GM23248 (cell line): ENCODE data around the gene AAMP. TPM values are rescaled to one million over a fixed set of nuclear protein-coding genes. Genes with fewer than 3 reads are reported as not detected.
"Not testable (repeated sequence)": the region's sequence is repeated elsewhere in the genome, so short reads cannot be mapped to it uniquely, and the experiment has no call there.

ENCODE experiments used
- DNase-seq: peaks from one replicate; pipeline ENCODE4 v3.0.0-alpha.2; 2015
- H2AFZ ChIP-seq: fragments of 200-600 bp; sonication (generic); 2 replicates; pipeline ENCODE4 v1.6.1; 2016; ENCODE audit warnings: antibody characterized with exemption
- H3F3A ChIP-seq: fragments of 200-600 bp; sonication (generic); 2 replicates; pipeline ENCODE4 v1.6.1; 2016; ENCODE audit warnings: mild to moderate bottlenecking, antibody characterized with exemption, mixed run types; ENCODE audit not compliant: insufficient read depth
- H3K27ac ChIP-seq: fragments of 200-600 bp; sonication (generic); 2 replicates; pipeline ENCODE4 v1.5.1; 2016; ENCODE audit warnings: mild to moderate bottlenecking
- H3K27me3 ChIP-seq: fragments of 200-600 bp; sonication (generic); replicated peaks from 2 replicates; pipeline ENCODE4 v1.6.1; 2016; ENCODE audit warnings: mild to moderate bottlenecking; ENCODE audit not compliant: insufficient read depth
- H3K36me3 ChIP-seq: fragments of 200-600 bp; sonication (generic); 2 replicates; pipeline ENCODE4 v1.6.1; 2016; ENCODE audit warnings: low read depth, mild to moderate bottlenecking
- H3K4me1 ChIP-seq: fragments of 200-600 bp; sonication (generic); 2 replicates; pipeline ENCODE4 v1.6.1; 2016; ENCODE audit warnings: mild to moderate bottlenecking; ENCODE audit not compliant: insufficient read depth
- H3K4me2 ChIP-seq: fragments of 200-600 bp; sonication (generic); one replicate; pipeline ENCODE4 v1.6.1; 2016; ENCODE audit warnings: mild to moderate bottlenecking; ENCODE audit not compliant: unreplicated experiment
- H3K4me3 ChIP-seq: fragments of 200-600 bp; sonication (generic); 2 replicates; pipeline ENCODE4 v1.5.1; 2016; ENCODE audit warnings: mild to moderate bottlenecking
- H3K79me2 ChIP-seq: fragments of 200-600 bp; sonication (generic); 2 replicates; pipeline ENCODE4 v1.6.1; 2016; ENCODE audit warnings: mild to moderate bottlenecking; ENCODE audit not compliant: insufficient read depth
- H3K9ac ChIP-seq: fragments of 200-600 bp; sonication (generic); 2 replicates; pipeline ENCODE4 v1.6.1; 2016; ENCODE audit warnings: mild to moderate bottlenecking
- H3K9me2 ChIP-seq: fragments of 200-600 bp; sonication (generic); 2 replicates; pipeline ENCODE4 v1.6.1; 2016; ENCODE audit warnings: mixed run types, mild to moderate bottlenecking, moderate library complexity; ENCODE audit not compliant: insufficient read depth
- H3K9me3 ChIP-seq: fragments of 200-600 bp; sonication (generic); one replicate; pipeline ENCODE4 v1.6.1; 2017; ENCODE audit warnings: low read depth
- H4K20me1 ChIP-seq: fragments of 200-600 bp; sonication (generic); 2 replicates; pipeline ENCODE4 v1.6.0; 2016; ENCODE audit not compliant: insufficient read depth
- EZH2 ChIP-seq: fragments of 200-600 bp; sonication (generic); IDR thresholded peaks from 2 replicates; pipeline ENCODE4 v1.6.1; 2018; ENCODE audit warnings: antibody characterized with exemption, mild to moderate bottlenecking; ENCODE audit not compliant: insufficient read depth, poor library complexity, severe bottlenecking
- EZH2phosphoT487 ChIP-seq: fragments of 200-600 bp; sonication (generic); IDR thresholded peaks from 2 replicates; pipeline ENCODE4 v1.6.1; 2018; ENCODE audit warnings: antibody characterized with exemption, moderate library complexity, mild to moderate bottlenecking, low read depth; ENCODE audit not compliant: insufficient read depth
- WGBS, 2 experiments: methylation state at CpG; one replicate each; pipeline ENCODE4 v1.1.6; 2015 to 2017; ENCODE audit warnings: low lambda C conversion rate in 2 of 2, low coverage in 1 of 2; ENCODE audit errors: missing lambda C conversion rate in 2 of 2; 5-methylcytosine and 5-hydroxymethylcytosine counted together
- in situ Hi-C: fragments of 300-500 bp; cut with MboI; formaldehyde crosslinking; loops from 2 replicates; pipeline ENCODE4 v1.15.0; 2020
- polyA plus RNA-seq: library from polyadenylated mRNA; unstranded; fragments of >200 nt; fragmentation: Nextera tagmentation; extraction: Ambion mirVana; gene quantifications from 2 replicates; pipeline ENCODE4 v1.2.1, GENCODE V29; 2016
- total RNA-seq: library from RNA; depleted of rRNA; stranded (reverse); fragments of >200 nt; shearing (Covaris generic); gene quantifications from 2 replicates; pipeline ENCODE4 v1.2.3, GENCODE V29; 2014

The AAMP gene
- total and polyA plus RNA-seq, 2 experiments from 2014 or later = 114 to 117 TPM

DNA sequence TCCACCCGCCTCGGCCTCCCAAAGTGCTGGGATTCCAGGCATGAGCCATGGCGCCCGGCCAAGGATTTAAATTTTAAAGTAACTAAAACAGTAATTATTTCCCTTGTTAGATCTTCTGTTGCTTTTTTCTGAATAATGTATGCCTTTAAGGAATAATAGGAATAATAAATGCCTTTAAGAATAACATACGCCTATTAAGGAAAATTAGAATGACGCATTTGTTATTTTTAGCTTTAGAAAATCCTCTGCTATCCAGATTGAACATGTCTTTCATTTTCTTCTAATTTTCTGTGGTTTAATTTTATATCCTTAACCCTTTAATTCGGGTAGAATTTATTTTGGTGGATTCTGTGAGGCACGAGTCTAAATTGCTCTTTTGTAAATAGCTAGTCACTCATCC lies 45.5 kb upstream of the AAMP start:
- H3K4me3 ChIP-seq = no peak overlapping the region
- in situ Hi-C loops = no loop called here
- DNase-seq = no peak
- H3K79me2 ChIP-seq = no peaks in the 10 kb centered on the region
- no peaks in the 10 kb centered on the region for H4K20me1 ChIP-seq
- H3F3A ChIP-seq = no peaks in the 10 kb centered on the region
- no peaks in the 10 kb centered on the region for H3K36me3 ChIP-seq
- H3K9me3 ChIP-seq = no peaks in the 10 kb centered on the region
- WGBS, 2 experiments = 80 to 83% methylated on average over 8 of the region's 8 CpGs
- H3K4me1 ChIP-seq = no peaks in the 10 kb centered on the region
- H3K27me3 ChIP-seq = no peaks in the 10 kb centered on the region
- TF ChIP-seq EZH2phosphoT487 = no peak
- no peak for TF ChIP-seq EZH2
- no peak overlapping the region for H3K4me2 ChIP-seq
- no peak overlapping the region for H3K9ac ChIP-seq
- H2AFZ ChIP-seq = no peak overlapping the region
- no peaks in the 10 kb centered on the region for H3K9me2 ChIP-seq
- no peak overlapping the region for H3K27ac ChIP-seq

DNA sequence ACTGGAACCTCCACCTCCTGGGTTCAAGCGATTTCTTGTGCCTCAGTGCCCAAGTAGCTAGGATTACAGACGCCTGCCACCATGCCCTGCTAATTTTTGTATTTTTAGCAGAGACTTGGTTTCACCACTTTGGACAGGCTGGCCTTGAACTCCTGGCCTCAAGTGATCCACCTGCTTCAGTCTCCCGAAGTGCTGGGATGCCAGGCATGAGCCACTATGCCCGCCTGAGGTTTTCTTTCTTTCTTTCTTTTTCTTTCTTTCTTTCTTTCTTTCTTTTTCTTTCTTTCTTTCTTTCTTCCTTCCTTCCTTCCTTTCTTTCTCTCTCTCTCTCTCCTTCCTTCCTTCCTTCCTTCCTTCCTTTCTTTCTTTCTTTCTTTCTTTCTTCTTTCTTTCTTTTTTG lies 44.8 kb upstream of the AAMP start:
- H3K27me3 ChIP-seq, H3K36me3 ChIP-seq, H3K79me2 ChIP-seq, H3K9me2 ChIP-seq, H3F3A ChIP-seq, H3K27ac ChIP-seq, H4K20me1 ChIP-seq, in situ Hi-C loops, H3K9me3 ChIP-seq, H3K9ac ChIP-seq, H3K4me1 ChIP-seq, H3K4me2 ChIP-seq, H3K4me3 ChIP-seq, DNase-seq, H2AFZ ChIP-seq: not testable (repeated sequence)
- 56 to 72% methylated on average over 4 of the region's 4 CpGs for WGBS, 2 experiments

DNA sequence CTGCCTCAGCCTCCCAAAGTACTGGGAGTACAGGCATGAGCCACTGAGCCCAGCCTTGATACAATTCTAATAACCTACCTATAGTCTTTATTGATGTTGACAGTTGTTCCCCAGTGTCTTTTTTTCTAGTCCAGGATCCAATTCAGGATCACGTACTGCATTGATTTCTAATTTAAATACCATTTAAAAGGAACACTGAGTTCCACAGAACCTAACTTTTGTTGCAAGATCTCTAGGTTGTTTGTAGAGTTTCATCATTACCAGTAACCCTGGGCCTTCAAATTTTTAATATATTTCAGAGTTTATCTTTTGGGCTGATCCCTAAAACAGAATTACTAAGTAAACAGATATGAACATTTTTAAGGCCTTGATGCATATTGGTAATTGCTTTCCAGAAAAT lies 43.4 kb upstream of the AAMP start:
- WGBS, 2 experiments = 65 to 78% methylated on average over 1 of the region's 1 CpG
- TF ChIP-seq EZH2phosphoT487 (no peak), EZH2 (no peak)

DNA sequence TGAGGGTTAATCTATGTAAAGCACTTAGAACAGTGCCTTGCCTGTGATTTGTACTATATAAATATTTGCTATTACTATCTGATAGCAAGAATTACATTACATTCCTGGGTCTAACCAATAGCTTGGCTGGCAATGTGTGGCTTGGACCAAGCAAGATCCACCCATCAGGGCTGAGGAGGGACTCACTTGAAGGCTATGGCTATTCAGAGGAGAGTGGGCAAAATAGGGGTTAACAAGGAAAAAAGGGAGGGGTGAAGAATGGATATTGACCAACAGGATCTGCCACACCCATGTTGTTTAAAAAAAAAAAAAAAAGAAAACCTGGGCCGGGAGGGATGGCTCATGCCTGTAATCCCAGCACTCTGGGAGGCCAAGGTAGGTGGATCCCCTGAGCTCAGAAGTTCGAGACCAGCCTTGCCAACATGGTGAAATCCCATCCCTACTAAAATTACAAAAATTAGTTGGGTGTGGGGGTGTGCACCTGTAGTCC lies 42.4 kb upstream of the AAMP start:
- 40 to 58% methylated on average over 2 of the region's 2 CpGs for WGBS, 2 experiments
- TF ChIP-seq EZH2 (no peak), EZH2phosphoT487 (no peak)

More for the DNA sequence above, 43.4 kb upstream of the AAMP start:
- no peaks in the 10 kb centered on the region for H4K20me1 ChIP-seq
- H3K27me3 ChIP-seq = no peaks in the 10 kb centered on the region
- no peaks in the 10 kb centered on the region for H3K79me2 ChIP-seq
- H3K9ac ChIP-seq = no peak overlapping the region
- DNase-seq = no peak
- no peaks in the 10 kb centered on the region for H3K9me3 ChIP-seq
- no peak overlapping the region for H3K27ac ChIP-seq
- no peaks in the 10 kb centered on the region for H3F3A ChIP-seq
- no peak overlapping the region for H3K4me2 ChIP-seq
- H3K9me2 ChIP-seq = no peaks in the 10 kb centered on the region
- no peaks in the 10 kb centered on the region for H3K36me3 ChIP-seq
- no peak overlapping the region for H2AFZ ChIP-seq
- H3K4me3 ChIP-seq = no peak overlapping the region
- no peaks in the 10 kb centered on the region for H3K4me1 ChIP-seq
- in situ Hi-C loops = no loop called here

DNA sequence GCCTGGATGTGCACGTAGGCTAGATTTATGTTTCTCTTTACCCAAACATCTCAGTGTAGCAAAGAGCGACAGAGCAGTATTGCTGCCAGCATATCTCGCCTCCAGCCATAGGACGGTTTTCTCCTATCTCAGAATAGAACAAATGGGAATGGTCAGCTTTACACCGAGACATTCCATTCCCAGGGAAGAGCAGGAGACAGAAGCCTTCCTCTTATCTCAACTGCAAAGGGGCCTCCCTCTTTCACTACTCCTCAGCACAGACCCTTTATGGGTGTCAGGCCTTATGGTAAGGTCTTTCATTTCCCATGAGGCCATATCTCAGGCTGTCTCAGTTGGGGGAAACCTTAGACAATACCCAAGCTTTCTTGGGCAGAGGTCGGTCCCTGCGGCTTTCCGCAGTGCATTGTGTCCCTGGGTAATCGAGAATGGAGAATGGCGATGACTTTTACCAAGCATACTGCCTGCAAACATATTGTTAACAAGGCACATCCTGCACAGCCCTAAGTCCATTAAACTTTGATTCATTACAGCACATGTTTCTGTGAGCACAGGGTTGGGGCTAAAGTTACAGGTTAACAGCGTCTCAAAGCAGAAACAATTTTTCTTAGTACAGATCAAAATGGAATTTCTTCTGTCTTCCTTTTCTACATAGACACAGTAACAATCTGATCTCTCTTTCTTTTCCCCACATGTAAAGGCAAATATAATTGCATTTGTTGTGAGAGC lies 41.8 kb upstream of the AAMP start:
- H3K36me3 ChIP-seq, H4K20me1 ChIP-seq, H3K4me2 ChIP-seq, H3K4me3 ChIP-seq, DNase-seq, H3K9ac ChIP-seq, in situ Hi-C loops, H3K9me2 ChIP-seq, H3K9me3 ChIP-seq, H3K4me1 ChIP-seq, H3K27me3 ChIP-seq, H3F3A ChIP-seq, H3K79me2 ChIP-seq, H3K27ac ChIP-seq, H2AFZ ChIP-seq: not testable (repeated sequence)
- 92 to 93% methylated on average over 11 of the region's 11 CpGs for WGBS, 2 experiments

More for the DNA sequence above, 42.4 kb upstream of the AAMP start:
- H3K36me3 ChIP-seq = no peaks in the 10 kb centered on the region
- H3K9me2 ChIP-seq = no peaks in the 10 kb centered on the region
- H3K27ac ChIP-seq = no peak overlapping the region
- no peaks in the 10 kb centered on the region for H3K4me1 ChIP-seq
- no peak for DNase-seq
- no peaks in the 10 kb centered on the region for H3K79me2 ChIP-seq
- no peaks in the 10 kb centered on the region for H3K9me3 ChIP-seq
- H3K9ac ChIP-seq = no peak overlapping the region
- H2AFZ ChIP-seq = no peak overlapping the region
- no peaks in the 10 kb centered on the region for H3K27me3 ChIP-seq
- no peak overlapping the region for H3K4me3 ChIP-seq
- in situ Hi-C loops = no loop called here
- H3K4me2 ChIP-seq = no peak overlapping the region
- H4K20me1 ChIP-seq = no peaks in the 10 kb centered on the region
- H3F3A ChIP-seq = no peaks in the 10 kb centered on the region
